Nephron (organoid): ENCODE results near the gene CRTC1.

Experiments used
- H3K27ac Mint-ChIP-seq, 3 experiments: 2 replicates each; pipeline ENCODE4 v1.8.0; 2020; ENCODE audit warnings: mixed read lengths in 3 of 3, mild to moderate bottlenecking in 2 of 3, moderate library complexity in 1 of 3
- H3K27me3 Mint-ChIP-seq: 2 replicates; pipeline ENCODE4 v1.8.0; 2021; ENCODE audit warnings: low read depth, mild to moderate bottlenecking, moderate library complexity, mixed read lengths
- H3K36me3 Mint-ChIP-seq: 2 replicates; pipeline ENCODE4 v1.8.0; 2020; ENCODE audit warnings: low read depth, mixed read lengths
- H3K4me1 Mint-ChIP-seq: 2 replicates; pipeline ENCODE4 v1.8.0; 2020; ENCODE audit warnings: mixed read lengths
- H3K4me3 Mint-ChIP-seq, 3 experiments: 2 replicates each; pipeline ENCODE4 v1.8.0; 2020; ENCODE audit warnings: mild to moderate bottlenecking in 3 of 3, mixed read lengths in 3 of 3, moderate library complexity in 2 of 3
- H3K9me3 Mint-ChIP-seq: 2 replicates; pipeline ENCODE4 v1.8.0; 2020; ENCODE audit warnings: mixed read lengths
- TF ChIP-seq, protein P1 (sequence below), 3 experiments: fragments of 200-600 bp; sonication (generic); IDR thresholded peaks; one replicate each; pipeline ENCODE4 v1.5.0; 2021; ENCODE audit warnings: antibody characterized with exemption in 3 of 3; ENCODE audit not compliant: unreplicated experiment in 3 of 3

CRTC1 gene

GRCh38 chr19:18683958-18684641, 620 bp downstream of the CRTC1 start:
- Mint-ChIP-seq H3K9me3 (no peaks in the 10 kb centered on the region), H3K27me3 (no peaks in the 10 kb centered on the region), H3K4me1 (peaks cover 4% of the 10 kb centered on the region), H3K27ac (no peak overlapping the region), H3K36me3 (peaks cover 4% of the 10 kb centered on the region), H3K4me3 (peak overlapping the region; percentile 77 to 84 (median 82))
- TF ChIP-seq, protein P1, sequence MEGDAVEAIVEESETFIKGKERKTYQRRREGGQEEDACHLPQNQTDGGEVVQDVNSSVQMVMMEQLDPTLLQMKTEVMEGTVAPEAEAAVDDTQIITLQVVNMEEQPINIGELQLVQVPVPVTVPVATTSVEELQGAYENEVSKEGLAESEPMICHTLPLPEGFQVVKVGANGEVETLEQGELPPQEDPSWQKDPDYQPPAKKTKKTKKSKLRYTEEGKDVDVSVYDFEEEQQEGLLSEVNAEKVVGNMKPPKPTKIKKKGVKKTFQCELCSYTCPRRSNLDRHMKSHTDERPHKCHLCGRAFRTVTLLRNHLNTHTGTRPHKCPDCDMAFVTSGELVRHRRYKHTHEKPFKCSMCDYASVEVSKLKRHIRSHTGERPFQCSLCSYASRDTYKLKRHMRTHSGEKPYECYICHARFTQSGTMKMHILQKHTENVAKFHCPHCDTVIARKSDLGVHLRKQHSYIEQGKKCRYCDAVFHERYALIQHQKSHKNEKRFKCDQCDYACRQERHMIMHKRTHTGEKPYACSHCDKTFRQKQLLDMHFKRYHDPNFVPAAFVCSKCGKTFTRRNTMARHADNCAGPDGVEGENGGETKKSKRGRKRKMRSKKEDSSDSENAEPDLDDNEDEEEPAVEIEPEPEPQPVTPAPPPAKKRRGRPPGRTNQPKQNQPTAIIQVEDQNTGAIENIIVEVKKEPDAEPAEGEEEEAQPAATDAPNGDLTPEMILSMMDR (IDR thresholded peaks at IDR 0.05; ENCODE audit: unreplicated experiment in 3 of 3), result no peak

DNA sequence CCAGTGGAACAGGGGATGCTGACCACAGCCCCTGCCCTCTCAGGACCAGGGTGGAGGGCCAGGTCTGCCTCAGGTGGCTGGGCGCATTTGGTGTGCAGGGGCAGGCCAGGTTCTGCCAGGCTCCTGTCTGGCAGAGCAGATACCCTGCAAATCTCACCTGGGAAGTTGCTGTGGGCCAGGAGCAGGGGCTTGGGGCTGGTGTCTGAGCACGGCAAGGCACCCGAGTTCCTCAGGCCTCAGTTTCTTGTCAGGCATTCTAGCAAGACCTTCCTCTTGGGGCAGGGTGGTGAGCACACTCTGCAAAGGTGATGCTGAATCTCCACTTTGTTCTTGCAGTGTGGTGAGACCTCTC, 1.1 kb downstream of the CRTC1 start:
- Mint-ChIP-seq H3K27me3 (no peaks in the 10 kb centered on the region), H3K27ac (peak overlapping the region in 2 of 3 experiments; percentile 38 to 43), H3K36me3 (peaks cover 5% of the 10 kb centered on the region), H3K4me1 (peaks cover 4% of the 10 kb centered on the region), H3K4me3 (peak overlapping the region; percentile 77 to 84 (median 82)), H3K9me3 (no peaks in the 10 kb centered on the region)
- TF ChIP-seq, protein P1 (IDR thresholded peaks at IDR 0.05; ENCODE audit: unreplicated experiment in 3 of 3), result no peak

DNA sequence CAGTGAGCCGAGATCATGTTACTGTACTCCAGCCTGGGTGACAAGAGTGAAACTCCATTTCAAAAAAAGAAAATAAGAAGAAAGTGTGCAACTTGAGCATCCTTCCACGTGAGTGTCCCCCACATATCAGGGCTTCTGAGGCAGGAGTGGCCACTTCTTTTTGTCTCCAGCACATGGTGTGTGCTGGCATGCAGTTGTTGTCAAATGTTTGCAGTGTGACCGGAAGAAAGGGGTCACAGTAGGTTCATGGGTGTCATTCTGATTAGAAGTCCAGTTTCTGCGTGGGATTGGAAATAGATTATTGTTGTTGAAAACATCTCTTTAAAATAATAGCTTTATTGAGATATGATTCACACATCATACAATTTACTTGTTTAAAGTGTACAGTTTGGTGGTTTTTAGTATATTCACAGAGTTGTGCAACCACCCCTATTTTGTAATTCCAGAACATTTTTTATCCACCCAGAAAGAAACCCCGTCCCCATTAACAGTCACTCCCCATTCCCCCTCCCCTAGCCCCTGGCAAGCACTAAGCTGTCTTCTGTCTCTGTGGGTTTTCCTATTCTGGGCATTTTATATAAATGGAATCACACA, 2.2 kb downstream of the CRTC1 start:
- TF ChIP-seq, protein P1 (IDR thresholded peaks at IDR 0.05; ENCODE audit: unreplicated experiment in 3 of 3), result no peak
- Mint-ChIP-seq H3K27me3 (no peaks in the 10 kb centered on the region), H3K4me3 (peak overlapping the region; percentile 75 to 82 (median 77)), H3K4me1 (peaks cover 4% of the 10 kb centered on the region), H3K9me3 (no peaks in the 10 kb centered on the region), H3K27ac (no peak overlapping the region), H3K36me3 (peaks cover 7% of the 10 kb centered on the region)

DNA sequence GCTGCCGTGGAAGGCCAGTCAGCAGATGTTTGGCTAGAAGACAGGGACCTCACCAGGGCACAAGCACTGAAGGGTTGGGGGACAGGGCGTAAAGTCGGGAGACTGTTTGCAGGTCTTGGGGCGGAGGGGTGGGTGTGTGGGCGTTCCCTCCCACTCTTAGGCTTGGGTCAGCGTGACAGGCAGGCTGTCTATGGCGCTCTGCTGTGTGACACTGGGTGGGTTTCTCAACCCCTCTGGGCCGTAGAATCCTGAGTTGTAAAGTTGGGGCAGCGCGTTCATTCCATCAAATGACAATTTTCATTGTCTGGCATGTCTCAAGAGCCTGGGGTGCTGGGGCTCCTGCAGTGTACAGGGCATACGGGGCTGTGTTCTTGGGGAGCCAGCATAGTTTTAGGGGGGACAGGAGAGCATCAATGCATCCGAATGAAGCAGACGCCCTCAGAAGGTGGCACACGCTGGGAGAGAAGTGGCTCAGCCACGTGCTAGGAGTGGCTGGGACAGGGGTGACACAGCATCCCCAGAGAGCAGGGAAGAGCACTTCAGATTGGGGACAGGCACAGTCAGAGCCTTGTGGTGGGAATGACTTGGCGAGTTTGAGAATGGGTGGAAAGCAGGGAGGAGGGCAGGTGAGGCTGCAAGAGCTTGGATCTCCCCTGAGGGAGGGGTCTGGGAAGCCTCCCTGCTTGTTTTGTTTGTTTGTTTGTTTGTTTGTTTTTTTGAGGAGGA, 4.4 kb downstream of the CRTC1 start:
- H3K4me3 Mint-ChIP-seq, result no peak overlapping the region
- TF ChIP-seq, protein P1 (IDR thresholded peaks at IDR 0.05; ENCODE audit: unreplicated experiment in 3 of 3), result no peak
- H3K27me3 Mint-ChIP-seq, result no peaks in the 10 kb centered on the region
- H3K9me3 Mint-ChIP-seq, result no peaks in the 10 kb centered on the region
- no peak overlapping the region for H3K27ac Mint-ChIP-seq
- peaks cover 7% of the 10 kb centered on the region for H3K36me3 Mint-ChIP-seq
- H3K4me1 Mint-ChIP-seq, result peaks cover 3% of the 10 kb centered on the region

DNA sequence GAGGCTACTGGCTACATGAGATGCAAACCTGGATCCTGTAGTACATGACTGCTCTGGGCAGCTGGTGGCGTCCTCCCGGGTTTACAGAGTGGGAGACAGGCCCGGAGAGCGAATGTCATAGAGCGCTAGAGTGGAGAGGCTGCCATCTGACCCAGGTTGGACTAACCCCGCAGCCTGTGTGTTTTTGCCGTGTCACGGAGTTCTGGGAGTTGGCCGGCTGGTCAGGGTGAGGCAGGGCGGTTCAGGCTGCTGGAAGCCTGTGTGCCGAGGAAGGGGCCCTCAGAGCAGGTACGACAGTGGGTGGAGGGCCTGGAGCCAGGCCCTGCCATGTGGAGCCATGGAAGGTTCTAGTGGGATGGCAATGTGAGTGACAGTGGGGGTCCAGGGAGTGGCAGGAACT, 12.5 kb downstream of the CRTC1 start:
- H3K4me1 Mint-ChIP-seq, result peaks cover 9% of the 10 kb centered on the region
- H3K4me3 Mint-ChIP-seq, result no peak overlapping the region
- H3K36me3 Mint-ChIP-seq, result no peaks in the 10 kb centered on the region
- H3K27me3 Mint-ChIP-seq, result no peaks in the 10 kb centered on the region
- no peak overlapping the region for H3K27ac Mint-ChIP-seq
- H3K9me3 Mint-ChIP-seq, result no peaks in the 10 kb centered on the region
- TF ChIP-seq, protein P1 (IDR thresholded peaks at IDR 0.05; ENCODE audit: unreplicated experiment in 3 of 3), result no peak
